NCI-H748 (cell line): ENCODE measurements around the gene PTPRA.
"Not testable (repeated sequence)": the region's sequence is repeated elsewhere in the genome, so short reads cannot be mapped to it uniquely, and the experiment has no call there.

Source experiments
- DNase-seq: peaks from one replicate; lab custom pipeline; 2025; ENCODE audit not compliant: unreplicated experiment; lab: John Stamatoyannopoulos, UW

PTPRA gene

GRCh38 chr20:2888224-2888955 lies 15.1 kb downstream of the PTPRA start:
- no peak for DNase-seq

DNA sequence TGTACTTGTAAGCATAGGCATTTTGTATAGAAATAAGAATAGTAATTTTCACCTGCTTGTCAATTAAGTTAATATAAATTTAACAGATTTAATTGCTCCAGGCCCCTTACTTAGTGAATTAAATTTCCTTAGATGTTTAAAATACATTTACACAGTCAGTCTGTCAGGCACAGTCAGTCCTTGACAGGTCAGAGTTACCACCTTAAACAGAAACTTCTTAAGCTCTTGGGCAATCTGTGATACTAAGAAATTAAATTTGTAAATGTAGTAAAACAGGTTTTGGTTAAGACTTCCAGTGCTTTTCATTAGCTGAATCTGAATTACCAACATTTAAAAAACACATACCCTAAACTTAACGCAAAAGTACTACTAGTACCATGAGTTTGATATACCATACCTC lies 15.9 kb downstream of the PTPRA start:
- DNase-seq = no peak

DNA sequence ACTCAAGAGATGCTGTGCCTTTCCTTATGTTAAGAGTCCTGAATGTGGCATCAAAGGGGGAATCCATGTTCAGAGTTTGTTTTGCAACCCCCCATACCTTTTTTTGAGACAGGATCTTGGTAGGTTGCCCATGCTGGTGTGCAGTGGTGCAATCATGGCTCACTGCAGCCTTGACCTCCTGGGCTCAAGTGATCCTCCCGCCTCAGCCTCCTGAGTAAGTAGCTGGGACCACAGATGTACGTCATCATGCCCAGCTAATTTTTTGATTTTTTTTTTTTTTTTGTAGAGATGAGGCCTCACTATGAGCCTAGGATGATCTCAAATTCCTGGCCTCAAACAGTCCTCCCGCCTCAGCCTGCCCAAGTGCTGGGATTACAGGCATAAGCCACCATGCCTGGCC lies 16.5 kb downstream of the PTPRA start:
- DNase-seq = no peak

- DNase-seq = no peak
These were observed 17.5 kb downstream of the PTPRA start for GRCh38 chr20:2890742-2891141.

GRCh38 chr20:2891343-2891742 lies 18.1 kb downstream of the PTPRA start:
- no peak for DNase-seq

GRCh38 chr20:2892376-2892775 lies 19.1 kb downstream of the PTPRA start:
- no peak for DNase-seq

- DNase-seq = no peak
These were observed 20.9 kb downstream of the PTPRA start for GRCh38 chr20:2894221-2894620.

DNA sequence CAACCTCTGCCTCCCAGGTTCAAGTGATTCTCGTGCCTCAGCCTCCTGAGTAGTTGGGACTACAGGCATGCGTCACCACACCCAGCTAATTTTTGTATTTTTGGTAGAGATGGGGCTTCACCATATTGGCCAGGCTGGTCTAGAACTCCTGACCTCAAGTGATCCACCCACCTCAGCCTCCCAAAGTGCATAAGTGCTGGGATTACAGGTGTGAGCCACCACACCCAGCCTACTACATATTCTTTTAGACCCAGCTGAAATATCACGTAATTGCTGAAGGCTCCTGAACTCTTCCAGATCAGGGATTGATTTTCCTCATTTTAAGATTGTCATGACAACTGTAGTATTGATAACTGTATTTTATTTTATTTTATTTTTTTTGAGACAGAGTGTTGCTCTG lies 21.9 kb downstream of the PTPRA start:
- DNase-seq = not testable (repeated sequence)

DNA sequence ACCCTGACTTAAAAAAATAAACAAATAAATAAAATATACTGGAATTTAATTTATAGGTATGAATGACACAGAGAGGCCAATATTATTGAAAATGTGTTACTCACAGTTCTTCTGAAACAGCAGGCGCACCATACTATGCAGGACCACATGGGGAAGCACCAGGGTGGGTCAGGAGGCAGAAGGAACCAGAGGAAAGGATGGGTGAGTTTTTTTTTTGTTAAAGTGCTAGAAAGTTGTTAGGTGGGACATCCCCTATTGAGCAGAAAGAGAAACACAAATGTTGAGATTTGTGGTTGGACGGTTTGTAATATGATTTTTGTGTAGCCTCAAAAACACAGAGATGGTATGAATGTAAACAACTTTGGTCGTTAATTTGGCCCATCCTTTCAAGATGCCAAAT lies 26.0 kb downstream of the PTPRA start:
- no peak for DNase-seq

- no peak for DNase-seq
These were observed 27.7 kb downstream of the PTPRA start for GRCh38 chr20:2900845-2901592.

GRCh38 chr20:2902291-2902690 lies 29.0 kb downstream of the PTPRA start:
- no peak for DNase-seq

DNA sequence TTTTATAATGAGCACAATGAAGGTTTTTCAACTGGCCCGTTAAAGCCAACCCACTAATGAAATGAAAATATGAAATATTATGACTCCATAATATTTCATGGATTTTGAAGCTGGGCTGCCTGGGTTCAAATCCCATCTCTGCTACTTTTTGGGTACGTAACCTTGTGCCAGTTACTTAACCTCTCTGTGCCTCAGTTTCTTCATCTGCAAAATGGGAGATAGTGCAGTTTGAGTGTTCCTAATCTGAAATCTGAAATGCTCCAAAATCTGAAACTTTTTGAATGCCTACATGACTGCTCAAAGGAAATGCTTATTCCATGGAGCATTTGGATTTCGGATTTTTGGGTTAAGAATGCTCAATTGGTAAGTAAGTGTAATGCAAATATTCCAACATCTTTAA lies 29.5 kb downstream of the PTPRA start:
- DNase-seq = no peak

DNA sequence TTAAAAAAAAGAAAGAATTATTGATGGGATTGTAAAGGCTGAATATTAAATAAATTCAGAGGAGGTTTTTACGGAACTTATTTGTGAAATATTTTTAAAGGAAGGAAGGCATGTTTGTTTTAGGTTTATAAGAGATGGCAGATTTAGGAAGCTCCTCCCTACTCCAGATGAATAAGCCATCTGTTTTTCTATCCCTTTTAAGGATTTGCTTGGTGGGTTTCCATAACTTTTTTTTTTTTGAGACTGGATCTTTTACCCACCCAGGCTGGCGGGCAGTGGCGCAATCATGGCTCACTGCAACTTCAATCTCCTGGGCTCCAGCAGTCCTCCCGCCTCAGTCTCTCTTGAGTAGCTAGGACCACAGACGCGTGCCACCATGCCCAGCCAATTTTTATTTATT lies 30.4 kb downstream of the PTPRA start:
- DNase-seq = no peak

- DNase-seq = no peak
These were observed 34.2 kb downstream of the PTPRA start for GRCh38 chr20:2907519-2907918.

DNA sequence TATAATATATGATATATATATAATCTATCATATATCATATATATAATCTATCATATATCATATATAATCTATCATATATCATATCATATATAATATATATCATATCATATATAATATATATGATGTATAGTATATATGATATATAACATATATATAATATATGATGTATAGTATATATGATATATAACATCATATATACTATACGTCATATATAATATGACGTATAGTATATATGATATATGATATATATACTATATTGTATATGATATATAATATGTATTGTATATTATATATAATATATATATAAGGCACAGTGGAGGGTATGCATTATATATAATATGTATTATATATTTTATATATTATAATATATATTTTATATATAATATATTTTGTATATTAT lies 36.7 kb downstream of the PTPRA start:
- no peak for DNase-seq

- no peak for DNase-seq
These were observed 37.9 kb downstream of the PTPRA start for GRCh38 chr20:2911200-2911599.

DNA sequence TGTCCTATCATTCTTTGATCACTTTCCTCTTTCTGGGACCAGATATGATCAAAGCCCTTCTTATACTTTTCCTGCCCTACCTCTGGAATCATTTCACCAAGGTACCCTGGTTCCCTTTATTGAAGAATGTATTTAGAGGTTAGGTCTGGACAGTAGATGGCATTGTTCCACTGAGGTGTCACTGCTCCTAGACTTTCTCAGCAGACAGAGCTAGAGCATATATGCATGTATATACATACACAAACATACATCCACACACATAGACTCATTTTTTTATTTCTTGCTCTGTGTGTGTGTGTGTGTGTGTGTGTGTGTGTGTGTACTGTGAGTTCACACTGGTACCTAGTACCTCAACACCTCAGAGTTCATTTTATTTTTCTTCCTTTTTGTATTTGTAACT lies 40.9 kb downstream of the PTPRA start:
- peak; percentile 28 for DNase-seq

DNA sequence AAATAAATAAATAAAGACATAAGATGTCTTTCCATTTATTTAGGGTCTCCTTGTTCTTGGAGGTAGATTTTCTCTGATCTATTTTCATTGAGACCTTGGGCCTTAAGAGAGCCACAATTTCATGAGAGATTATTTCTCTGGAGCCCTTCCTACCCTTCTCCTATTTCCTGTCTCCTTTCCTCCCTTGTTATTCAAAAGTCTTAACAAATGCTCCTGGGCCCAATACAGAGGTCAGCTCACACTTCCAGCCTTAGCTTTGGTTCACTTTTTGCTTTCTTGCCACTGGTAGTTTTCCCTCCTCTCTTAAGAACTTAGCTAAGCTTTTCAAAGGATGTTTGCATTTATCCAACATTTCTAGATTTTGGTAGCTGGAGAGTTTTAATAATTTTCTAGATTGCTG lies 44.0 kb downstream of the PTPRA start:
- DNase-seq = no peak

- DNase-seq = no peak
These were observed 45.1 kb downstream of the PTPRA start for GRCh38 chr20:2918096-2919049.

GRCh38 chr20:2919518-2920245 lies 46.4 kb downstream of the PTPRA start:
- no peak for DNase-seq

DNA sequence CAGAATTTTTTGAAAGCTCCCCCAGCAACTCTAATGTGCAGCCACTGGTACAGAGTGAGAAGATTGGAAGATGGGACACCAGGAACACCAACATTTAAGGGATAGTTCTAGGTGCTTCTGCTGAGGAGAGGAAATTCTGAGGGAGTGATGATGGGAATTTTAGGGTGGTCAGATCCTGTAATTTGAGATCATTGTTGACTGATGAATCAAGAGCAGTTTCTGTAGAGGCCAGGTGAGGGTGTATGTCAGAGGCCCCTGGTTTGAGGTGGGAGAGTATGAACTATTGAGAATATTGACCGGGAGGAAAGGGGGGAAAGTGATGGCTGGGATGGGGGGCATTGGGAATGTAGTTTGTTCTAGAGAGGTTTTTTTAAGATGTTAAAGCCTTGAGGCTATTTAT lies 47.2 kb downstream of the PTPRA start:
- peak; percentile 34 for DNase-seq
